ENCODE results near the gene FAAH.

Gene FAAH

DNA sequence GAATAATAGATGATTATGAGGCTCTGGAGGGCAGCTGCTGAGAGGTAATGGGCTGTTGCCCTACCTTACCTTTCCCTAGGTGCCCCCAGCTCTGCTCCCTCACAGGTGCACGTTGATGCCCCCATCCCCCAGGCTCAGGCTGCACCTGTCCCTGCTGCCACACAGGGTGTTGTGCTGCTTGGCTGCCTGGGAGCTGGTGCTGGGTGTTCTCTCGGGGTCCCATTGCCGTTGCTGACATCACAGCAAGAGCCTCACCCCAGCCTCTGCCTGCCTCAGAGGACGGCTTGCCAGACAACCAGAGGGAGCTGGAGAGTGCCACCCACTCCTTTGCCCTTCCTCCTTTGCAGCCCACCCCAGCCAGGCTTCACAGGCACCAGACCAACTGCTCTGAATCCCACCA is 64.1 kb downstream of the FAAH start:
- TF ChIP-seq CTCF (IDR thresholded peaks at IDR 0.05; ENCODE audit: low read depth, low read length, missing control alignments): no peak
- in situ Hi-C loops (cut with HindIII; ENCODE audit: low sequenced_read_pairs): no loop called here
- no peak overlapping the region for H3K4me3 ChIP-seq (ENCODE audit: low read depth, low read length)
- no peak for DNase-seq (ENCODE audit: low read depth)

- in situ Hi-C loops (cut with HindIII; ENCODE audit: low sequenced_read_pairs): no loop called here
- DNase-seq (ENCODE audit: low read depth): no peak
- no peak for TF ChIP-seq CTCF (IDR thresholded peaks at IDR 0.05; ENCODE audit: low read depth, low read length, missing control alignments)
- H3K4me3 ChIP-seq (ENCODE audit: low read depth, low read length): no peak overlapping the region
These were observed 64.7 kb downstream of the FAAH start for GRCh38 chr1:46458846-46459245.

DNA sequence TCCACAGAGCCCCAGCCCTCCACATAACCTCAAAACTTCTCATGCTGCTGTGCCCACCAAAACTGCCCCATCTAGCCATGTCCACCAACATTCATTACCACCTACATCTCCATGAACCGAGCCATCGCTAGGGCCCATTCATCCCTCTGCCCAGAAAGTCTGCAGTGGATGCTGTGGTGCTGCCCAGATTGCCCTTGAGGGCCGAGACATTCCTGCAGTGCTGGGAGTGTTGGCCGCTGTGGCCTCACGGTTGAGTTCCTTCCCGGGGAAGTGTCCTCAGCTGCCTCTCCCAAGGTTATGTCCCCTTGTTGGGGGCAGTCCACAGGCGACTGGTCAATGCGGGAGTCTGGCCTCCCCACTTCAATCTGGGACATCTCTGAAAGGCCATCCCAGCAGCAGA is 65.2 kb downstream of the FAAH start:
- H3K4me3 ChIP-seq (ENCODE audit: low read depth, low read length): no peak overlapping the region
- no peak for TF ChIP-seq CTCF (IDR thresholded peaks at IDR 0.05; ENCODE audit: low read depth, low read length, missing control alignments)
- DNase-seq (ENCODE audit: low read depth): no peak
- in situ Hi-C loops (cut with HindIII; ENCODE audit: low sequenced_read_pairs): no loop called here

DNA sequence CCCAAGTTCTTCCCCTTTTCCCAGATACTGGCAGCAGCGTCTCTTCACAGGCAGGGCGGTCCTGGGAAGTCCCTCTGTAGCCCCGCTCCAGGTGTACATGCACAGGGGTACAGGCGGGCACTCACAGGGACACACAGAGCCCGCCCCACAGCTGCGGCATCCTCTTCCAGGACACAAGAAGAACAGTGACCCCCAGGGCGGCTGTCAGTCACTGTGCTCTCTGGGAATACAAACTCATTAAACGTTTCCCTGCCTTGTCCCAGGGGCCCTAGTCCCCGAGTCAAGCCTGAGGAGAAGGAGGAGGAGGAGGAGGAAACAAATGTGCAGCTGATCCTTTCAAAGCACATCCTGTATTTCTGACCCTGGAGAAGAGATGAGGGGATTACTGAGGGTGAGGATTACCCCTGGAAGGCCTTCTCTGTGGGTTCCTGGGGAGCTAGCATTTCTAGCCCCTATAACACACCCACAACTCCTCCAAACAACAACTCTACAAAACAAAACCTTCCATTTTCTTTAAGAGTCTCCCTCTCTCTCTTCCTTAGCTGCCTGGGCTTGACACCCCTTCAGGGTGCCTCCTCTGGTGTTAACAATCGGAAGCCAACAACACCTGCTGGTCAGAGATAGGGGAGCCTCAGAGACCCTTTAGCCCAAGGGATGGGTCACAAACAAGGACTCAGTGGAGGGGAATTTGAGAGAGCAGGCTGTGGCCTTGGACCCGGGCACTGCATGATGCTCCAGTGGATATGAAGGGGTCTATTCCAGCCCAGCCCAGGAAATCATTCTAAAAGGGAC is 67.1 kb downstream of the FAAH start:
- H3K4me3 ChIP-seq (ENCODE audit: low read depth, low read length): no peak overlapping the region
- in situ Hi-C loops (cut with HindIII; ENCODE audit: low sequenced_read_pairs): no loop called here
- DNase-seq (ENCODE audit: low read depth): no peak
- TF ChIP-seq CTCF (IDR thresholded peaks at IDR 0.05; ENCODE audit: low read depth, low read length, missing control alignments): no peak

- in situ Hi-C loops (cut with HindIII; ENCODE audit: low sequenced_read_pairs): no loop called here
- DNase-seq (ENCODE audit: low read depth): no peak
- H3K4me3 ChIP-seq (ENCODE audit: low read depth, low read length): no peak overlapping the region
- no peak for TF ChIP-seq CTCF (IDR thresholded peaks at IDR 0.05; ENCODE audit: low read depth, low read length, missing control alignments)
These were observed 67.8 kb downstream of the FAAH start for GRCh38 chr1:46461809-46462448.
